ENCODE data around the gene LRRC73. TPM values are rescaled to one million over a fixed set of nuclear protein-coding genes. Genes with fewer than 3 reads are reported as not detected.

LRRC73 gene
- total and polyA plus RNA-seq, 9 donors: 0.13 to 4.8 (median 1.8) TPM

DNA sequence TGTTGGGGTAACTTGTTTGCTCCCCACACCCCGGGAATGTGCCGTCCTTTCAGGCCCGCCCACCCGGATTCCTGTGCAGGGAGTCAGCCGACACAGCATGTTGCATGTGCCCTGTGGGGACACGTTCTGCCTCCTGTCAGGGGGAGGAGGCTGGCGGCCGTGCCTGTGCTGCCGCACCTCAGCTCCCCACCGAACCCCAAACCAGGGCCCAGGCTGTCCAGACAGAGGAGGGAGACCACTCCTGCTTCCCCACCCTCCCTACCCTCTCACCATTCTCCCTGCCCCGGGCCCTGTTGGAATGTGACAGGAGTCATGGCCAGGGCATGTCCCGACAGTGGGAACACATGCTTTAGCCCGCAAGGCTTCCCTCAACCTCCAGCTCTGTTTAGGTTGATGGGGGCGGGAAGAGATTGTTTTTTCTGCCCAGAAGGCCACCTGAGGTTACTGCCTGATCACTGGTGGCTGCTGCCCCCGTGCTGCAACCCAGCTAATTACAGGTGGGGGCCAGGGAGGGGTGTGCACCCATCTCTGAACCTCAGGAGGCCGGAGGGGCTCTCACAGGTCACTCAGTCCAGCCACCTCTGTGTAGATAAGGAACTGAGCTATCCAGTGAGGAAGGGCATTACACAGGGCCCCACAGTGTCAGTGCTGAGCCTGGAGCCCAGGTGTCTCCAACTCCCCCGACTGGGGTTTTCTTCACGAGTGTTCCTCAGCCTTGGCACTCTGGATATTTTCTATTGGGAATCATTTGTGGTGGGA is 13.6 kb downstream of the LRRC73 start:
- DNase-seq: no peak
- Histone ChIP-seq H3K27me3 (no peaks in the 10 kb centered on the region), H3K4me1 (ENCODE audit: insufficient read depth) (peaks cover 18% of the 10 kb centered on the region), H3K36me3 (no peaks in the 10 kb centered on the region), H3K9me3 (no peaks in the 10 kb centered on the region), H3K27ac (no peak overlapping the region), H3K4me3 (no peak overlapping the region)
- no peak for TF ChIP-seq EP300 (IDR thresholded peaks at IDR 0.05)
- TF ChIP-seq POLR2A (IDR thresholded peaks at IDR 0.05): no peak
- TF ChIP-seq, protein P1, sequence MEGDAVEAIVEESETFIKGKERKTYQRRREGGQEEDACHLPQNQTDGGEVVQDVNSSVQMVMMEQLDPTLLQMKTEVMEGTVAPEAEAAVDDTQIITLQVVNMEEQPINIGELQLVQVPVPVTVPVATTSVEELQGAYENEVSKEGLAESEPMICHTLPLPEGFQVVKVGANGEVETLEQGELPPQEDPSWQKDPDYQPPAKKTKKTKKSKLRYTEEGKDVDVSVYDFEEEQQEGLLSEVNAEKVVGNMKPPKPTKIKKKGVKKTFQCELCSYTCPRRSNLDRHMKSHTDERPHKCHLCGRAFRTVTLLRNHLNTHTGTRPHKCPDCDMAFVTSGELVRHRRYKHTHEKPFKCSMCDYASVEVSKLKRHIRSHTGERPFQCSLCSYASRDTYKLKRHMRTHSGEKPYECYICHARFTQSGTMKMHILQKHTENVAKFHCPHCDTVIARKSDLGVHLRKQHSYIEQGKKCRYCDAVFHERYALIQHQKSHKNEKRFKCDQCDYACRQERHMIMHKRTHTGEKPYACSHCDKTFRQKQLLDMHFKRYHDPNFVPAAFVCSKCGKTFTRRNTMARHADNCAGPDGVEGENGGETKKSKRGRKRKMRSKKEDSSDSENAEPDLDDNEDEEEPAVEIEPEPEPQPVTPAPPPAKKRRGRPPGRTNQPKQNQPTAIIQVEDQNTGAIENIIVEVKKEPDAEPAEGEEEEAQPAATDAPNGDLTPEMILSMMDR (IDR thresholded peaks at IDR 0.05): peak in 2 of 3 donors; percentile 38 to 46
- intact Hi-C loops (cut with DNase I): loop anchor here in 1 of 4 donors (10.0 kb wide), 1 partner anchor 232 kb away; no protein-coding TSS in a partner anchor
- 21 to 36% (median 23%) methylated on average over 17 to 18 of the region's 18 CpGs for WGBS, 3 donors

DNA sequence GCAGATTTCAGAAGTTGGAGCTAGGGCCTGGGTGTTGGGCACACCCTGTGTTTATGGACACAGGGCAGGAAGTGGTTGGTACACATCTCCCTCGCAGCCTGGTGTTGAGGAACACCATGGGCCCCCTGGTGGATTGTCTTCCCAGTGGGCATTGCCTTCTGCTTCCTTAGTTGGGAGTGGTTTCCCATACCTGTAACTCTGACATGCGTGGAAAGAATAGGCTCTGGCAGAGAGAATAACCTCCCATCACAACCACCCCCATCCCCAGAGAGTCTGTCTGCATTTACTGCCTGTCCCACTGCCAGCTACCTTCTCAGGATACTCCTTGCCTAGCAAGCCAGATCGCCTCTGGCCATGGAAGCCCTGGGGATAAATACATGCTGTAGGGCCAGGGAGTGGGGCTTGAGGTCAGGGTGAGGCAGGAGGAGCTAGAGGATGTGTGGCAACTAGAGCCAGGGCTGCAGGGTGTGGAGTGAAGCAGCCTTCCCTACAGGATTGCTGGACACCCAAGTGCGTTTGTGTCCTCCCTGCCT is 14.7 kb downstream of the LRRC73 start:
- intact Hi-C loops (cut with DNase I): loop anchor here in 1 of 4 donors (10.0 kb wide), 1 partner anchor 231 kb away; no protein-coding TSS in a partner anchor
- TF ChIP-seq, protein P1 (IDR thresholded peaks at IDR 0.05): no peak
- TF ChIP-seq EP300 (IDR thresholded peaks at IDR 0.05) (no peak), POLR2A (IDR thresholded peaks at IDR 0.05) (no peak)
- Histone ChIP-seq H3K9me3 (no peaks in the 10 kb centered on the region), H3K27ac (no peak overlapping the region), H3K27me3 (no peaks in the 10 kb centered on the region), H3K36me3 (no peaks in the 10 kb centered on the region), H3K4me1 (ENCODE audit: insufficient read depth) (peaks cover 18% of the 10 kb centered on the region), H3K4me3 (no peak overlapping the region)
- 68 to 79% (median 69%) methylated on average over 4 of the region's 4 CpGs for WGBS, 3 donors
- no peak for DNase-seq

DNA sequence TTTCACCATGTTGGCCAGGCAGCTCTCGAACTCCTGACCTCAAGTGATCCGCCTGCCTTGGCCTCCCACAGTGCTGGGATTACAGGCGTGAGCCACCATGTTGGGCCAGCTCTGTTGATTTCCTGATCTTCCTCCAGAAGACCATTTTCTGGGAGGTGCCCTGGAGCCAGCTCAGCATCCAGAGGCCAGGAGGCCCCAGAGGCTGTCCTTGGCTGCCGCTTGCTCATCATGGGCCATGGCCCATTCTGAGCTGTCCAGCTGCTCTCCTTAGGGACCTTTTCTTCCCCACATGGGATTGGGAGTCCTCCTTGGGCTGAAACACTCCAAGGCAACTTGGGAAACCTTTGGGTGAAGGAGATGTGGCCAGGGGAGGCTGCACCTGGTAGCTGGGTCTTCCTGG is 15.4 kb downstream of the LRRC73 start:
- H3K27ac ChIP-seq: no peak overlapping the region

DNA sequence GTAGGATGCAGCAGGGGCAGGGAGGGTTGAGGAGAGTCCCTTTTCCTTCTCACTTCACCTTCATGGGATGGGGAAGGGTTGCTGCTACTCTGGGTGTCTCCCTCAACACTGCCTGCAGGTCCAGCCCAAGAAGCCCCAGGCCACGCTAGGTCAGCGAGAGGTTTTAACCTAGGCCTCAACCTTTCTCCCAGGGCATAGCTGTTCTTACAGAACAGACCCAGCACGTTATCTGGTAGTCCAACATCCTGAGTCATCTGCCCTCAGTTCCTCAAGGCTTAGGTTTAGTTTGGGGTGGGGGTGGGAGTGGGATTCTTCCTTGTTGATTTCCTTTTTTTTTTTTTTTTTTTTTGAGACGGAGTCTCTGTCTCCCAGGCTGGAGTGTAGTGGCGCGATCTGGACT is 15.8 kb downstream of the LRRC73 start:
- H3K27me3 ChIP-seq: no peaks in the 10 kb centered on the region
- TF ChIP-seq EP300 (IDR thresholded peaks at IDR 0.05) (no peak), POLR2A (IDR thresholded peaks at IDR 0.05) (no peak)
- TF ChIP-seq, protein P1 (IDR thresholded peaks at IDR 0.05): no peak
- no peak overlapping the region for H3K27ac ChIP-seq
- no peaks in the 10 kb centered on the region for H3K36me3 ChIP-seq
- intact Hi-C loops (cut with DNase I): loop anchor here in 1 of 4 donors (10.0 kb wide), 1 partner anchor 230 kb away; no protein-coding TSS in a partner anchor
- 90 to 95% (median 93%) methylated on average over 6 of the region's 6 CpGs for WGBS, 3 donors
- no peak for DNase-seq
- no peak overlapping the region for H3K4me3 ChIP-seq
- no peaks in the 10 kb centered on the region for H3K9me3 ChIP-seq
- peaks cover 22% of the 10 kb centered on the region for H3K4me1 ChIP-seq (ENCODE audit: insufficient read depth)

More for the DNA sequence above, 15.4 kb downstream of the LRRC73 start:
- intact Hi-C loops (cut with DNase I): loop anchor here in 1 of 4 donors (10.0 kb wide), 1 partner anchor 230 kb away; no protein-coding TSS in a partner anchor
- H3K4me3 ChIP-seq: no peak overlapping the region
- no peaks in the 10 kb centered on the region for H3K27me3 ChIP-seq
- H3K36me3 ChIP-seq: no peaks in the 10 kb centered on the region
- DNase-seq: no peak
- 96 to 98% (median 97%) methylated on average over 4 of the region's 4 CpGs for WGBS, 3 donors
- peaks cover 18% of the 10 kb centered on the region for H3K4me1 ChIP-seq (ENCODE audit: insufficient read depth)
- TF ChIP-seq, protein P1 (IDR thresholded peaks at IDR 0.05): no peak
- TF ChIP-seq POLR2A (IDR thresholded peaks at IDR 0.05) (no peak), EP300 (IDR thresholded peaks at IDR 0.05) (no peak)
- H3K9me3 ChIP-seq: no peaks in the 10 kb centered on the region
